Tongue (tissue), 2 donors: ENCODE results near the gene MRPL4. TPM values are rescaled to one million over a fixed set of nuclear protein-coding genes. Genes with fewer than 3 reads are reported as not detected.
A peak's percentile ranks its signal among the peaks of the same experiment; 100 is the strongest.
"Not testable (repeated sequence)": the region's sequence is repeated elsewhere in the genome, so short reads cannot be mapped to it uniquely, and the experiment has no call there.

ENCODE experiments used
- DNase-seq: peaks from one replicate; pipeline ENCODE4 v3.0.0-alpha.2; 2015
- total RNA-seq: library from RNA; depleted of rRNA; stranded (reverse); fragments of >200 nt; gene quantifications from one replicate; pipeline ENCODE4 v1.2.3, GENCODE V29; 2014

The MRPL4 gene
- total RNA-seq, 1 donor from 2014 or later, result 26.4 TPM

DNA sequence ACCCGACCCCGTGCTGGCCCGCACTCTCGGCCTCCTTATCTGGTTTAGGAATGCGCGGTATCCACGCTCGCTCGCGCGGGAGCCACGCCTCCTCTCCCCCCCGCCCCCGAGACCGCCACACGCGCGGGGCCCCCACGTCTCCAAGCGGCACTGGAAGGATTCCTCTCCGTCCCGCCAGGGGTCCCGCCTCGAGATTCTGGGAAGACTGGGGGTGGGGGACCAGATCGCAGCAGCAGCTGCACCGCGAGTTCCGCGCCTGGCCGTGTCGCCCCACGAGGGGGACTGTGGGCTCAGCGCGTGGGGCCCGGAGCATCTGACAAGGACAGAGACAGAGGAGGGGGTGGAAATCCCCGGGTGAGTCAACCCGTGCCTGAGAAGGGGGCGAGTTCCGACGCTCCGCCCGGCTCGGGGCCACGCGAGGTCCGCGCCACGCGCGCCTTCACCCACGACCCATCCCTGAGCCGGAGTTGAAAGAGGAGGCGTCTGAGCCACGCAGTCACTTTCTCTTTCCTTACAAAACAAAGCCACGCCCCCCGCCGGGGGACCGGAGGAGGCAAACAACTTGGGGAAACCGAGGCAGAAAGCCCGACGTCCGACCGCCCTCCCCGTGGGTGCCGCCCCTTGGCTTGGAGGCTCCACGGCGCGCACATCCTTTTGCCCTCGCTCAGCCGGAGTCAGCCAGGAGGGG is 21.7 kb upstream of the MRPL4 start:
- DNase-seq, result peak; percentile 61

- DNase-seq, result peak; percentile 90
Measured at GRCh38 chr19:10230861-10231611, 21.0 kb upstream of the MRPL4 start, which contains the start of gene S1PR2. TSS of gene S1PR2 (minus strand) at chr19:10231331. CDS start at chr19:10224905, 6,426 bp downstream.

GRCh38 chr19:10231612-10232228 is 20.3 kb upstream of the MRPL4 start:
- peak; percentile 18 for DNase-seq

GRCh38 chr19:10233946-10234345 is 18.1 kb upstream of the MRPL4 start:
- DNase-seq, result no peak

DNA sequence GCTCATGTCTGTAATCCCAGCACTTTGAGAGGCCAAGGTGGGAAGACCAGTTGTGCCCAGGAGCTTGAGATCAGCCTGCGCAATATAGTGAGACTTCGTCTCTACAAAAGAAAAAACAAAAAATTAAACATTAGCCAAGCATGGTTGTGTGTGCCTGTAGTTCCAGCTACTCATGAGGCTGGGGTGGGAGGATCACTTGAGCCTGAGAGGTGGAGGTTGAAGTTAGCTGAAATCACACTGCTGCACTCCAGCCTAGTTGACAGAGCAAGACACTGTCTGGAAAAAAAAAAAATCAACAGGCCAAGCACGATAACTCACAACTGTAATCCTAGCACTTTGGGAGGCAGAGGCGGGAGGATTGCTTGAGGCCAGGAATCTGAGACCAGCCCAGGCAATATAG is 17.0 kb upstream of the MRPL4 start:
- no peak for DNase-seq

DNA sequence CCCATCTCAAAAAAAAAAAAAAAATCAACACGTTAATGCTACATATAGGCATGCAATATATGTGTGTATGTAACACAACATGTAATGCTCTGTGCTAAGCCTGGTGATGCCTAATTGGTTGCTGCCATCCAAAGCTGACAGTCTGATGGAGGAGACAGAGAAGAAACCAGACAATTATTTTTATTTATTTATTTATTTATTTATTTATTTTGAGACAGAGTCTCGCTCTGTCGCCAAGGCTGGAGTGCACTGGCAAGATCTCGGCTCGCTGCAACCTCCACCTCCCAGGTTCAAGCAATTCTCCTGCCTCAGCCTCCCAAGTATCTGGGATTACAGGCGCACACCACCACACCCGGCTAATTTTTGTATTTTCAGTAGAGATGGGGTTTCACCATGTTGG is 16.6 kb upstream of the MRPL4 start:
- DNase-seq, result not testable (repeated sequence)

GRCh38 chr19:10237702-10238101 is 14.3 kb upstream of the MRPL4 start:
- DNase-seq, result no peak

GRCh38 chr19:10238172-10238783 is 13.7 kb upstream of the MRPL4 start:
- DNase-seq, result peak; percentile 93

- not testable (repeated sequence) for DNase-seq
Measured at GRCh38 chr19:10241826-10242449, 10.1 kb upstream of the MRPL4 start.

- no peak for DNase-seq
Measured at GRCh38 chr19:10243606-10244005, 8.4 kb upstream of the MRPL4 start.

- no peak for DNase-seq
Measured at GRCh38 chr19:10245189-10245939, 6.7 kb upstream of the MRPL4 start.

DNA sequence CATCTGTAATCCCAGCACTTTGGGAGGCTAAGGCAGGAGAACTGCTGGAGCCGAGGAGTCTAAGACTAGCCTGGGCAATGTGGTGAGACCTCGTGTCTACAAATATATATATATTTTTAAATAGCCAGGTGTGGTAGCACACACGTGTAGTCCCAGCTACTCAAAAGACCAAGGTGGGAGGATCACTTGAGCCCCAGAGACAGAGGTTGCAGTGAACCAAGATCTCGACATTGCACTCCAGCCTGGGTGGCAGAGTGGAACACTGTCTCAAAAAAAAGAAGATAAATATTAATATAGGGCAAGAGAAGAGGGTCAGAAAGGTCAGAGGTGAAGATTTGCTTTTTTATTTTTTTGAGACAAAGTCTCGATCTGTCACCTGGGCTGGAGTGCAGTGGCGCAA is 5.5 kb upstream of the MRPL4 start:
- DNase-seq, result no peak

GRCh38 chr19:10252707-10253106 is 693 bp downstream of the MRPL4 start:
- no peak for DNase-seq

DNA sequence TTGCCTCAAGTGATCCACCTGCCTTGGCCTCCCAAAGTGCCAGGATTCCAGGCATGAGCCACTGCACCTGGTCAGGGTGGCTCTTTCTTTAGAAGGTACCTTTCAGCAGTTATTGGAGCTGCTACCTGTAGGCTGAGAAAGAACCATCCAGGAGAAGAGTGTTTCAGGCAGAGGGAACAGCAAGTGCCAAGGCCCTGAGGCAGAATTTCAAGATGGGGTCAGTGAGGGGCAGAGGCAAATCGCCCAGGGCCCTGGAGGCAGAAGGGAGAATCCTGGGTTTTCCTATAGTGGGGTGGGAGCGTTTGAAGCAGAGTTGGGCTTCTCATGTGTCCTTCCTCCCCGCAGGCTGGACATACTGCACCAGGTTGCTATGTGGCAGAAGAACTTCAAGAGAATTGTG is 2.2 kb downstream of the MRPL4 start:
- DNase-seq, result no peak

DNA sequence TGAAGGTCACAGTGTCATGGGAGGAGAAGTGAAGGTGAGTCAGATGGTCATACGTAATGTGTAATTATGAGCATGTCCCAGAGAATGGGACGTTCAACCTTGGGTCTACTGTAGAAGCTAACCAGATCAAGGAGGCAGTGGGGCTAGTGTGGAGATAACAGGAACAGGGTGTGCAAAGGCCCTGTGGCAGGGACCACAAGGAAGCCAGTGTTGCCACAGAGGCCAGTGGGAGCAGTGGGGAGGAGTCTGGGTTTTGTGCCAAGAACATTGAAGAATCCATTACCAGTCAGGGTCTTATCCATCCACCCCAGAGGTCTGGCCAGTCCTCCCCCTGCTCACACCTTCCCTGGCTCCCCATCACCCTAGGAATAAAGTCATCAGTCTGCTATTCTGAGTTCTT is 3.3 kb downstream of the MRPL4 start:
- DNase-seq, result no peak

DNA sequence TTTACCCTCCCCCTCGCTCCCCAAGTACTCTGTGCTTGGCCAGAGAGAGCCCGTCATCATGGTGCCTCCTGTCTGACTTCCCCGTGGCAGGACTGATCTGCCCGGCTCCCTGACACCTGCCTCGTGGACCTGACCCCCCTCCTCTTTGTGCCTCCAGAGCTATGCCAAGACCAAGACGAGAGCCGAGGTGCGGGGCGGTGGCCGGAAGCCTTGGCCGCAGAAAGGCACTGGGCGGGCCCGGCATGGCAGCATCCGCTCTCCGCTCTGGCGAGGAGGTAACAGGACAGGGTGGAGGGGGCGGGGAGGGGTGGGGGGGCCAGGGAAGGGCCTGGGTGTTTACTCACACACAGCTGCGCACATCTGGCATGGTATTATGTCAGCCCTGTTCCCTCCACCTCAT is 4.5 kb downstream of the MRPL4 start:
- no peak for DNase-seq

DNA sequence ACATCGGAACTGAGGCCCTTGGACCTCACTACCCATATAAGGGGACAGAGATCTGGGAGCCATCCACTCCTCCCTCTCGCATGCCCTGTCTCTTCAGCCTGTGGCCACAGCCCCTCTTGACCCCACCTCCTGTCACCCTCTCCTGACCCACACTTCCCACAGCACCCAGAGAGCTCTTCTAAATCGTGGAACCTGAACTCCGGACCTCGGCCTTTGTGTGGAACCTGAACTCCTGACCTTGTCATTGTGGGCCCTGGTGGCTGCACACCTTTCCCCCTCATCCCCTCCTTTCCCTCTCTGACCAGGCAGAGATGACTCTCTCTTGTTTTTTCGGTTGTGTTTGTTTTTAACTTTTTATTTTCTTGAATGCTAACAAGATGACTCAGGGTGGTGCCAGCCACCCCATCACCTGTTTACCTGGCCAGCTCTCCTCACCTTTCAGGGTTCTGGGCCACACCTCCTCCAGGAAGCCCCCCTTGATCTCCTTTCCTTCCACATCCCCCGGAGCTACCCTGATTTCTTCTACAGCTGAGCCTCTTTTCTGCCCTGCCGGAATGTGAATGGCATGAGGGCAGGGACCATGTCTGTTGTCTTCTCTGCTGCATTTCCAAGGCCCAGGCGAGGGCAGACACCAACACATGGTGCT is 5.1 kb downstream of the MRPL4 start:
- DNase-seq, result no peak

GRCh38 chr19:10258080-10258710 is 6.2 kb downstream of the MRPL4 start:
- DNase-seq, result no peak

- peak; percentile 91 for DNase-seq
Measured at GRCh38 chr19:10259162-10259905, 7.3 kb downstream of the MRPL4 start.

GRCh38 chr19:10260141-10260584 is 8.1 kb downstream of the MRPL4 start:
- DNase-seq, result no peak
